GM19468 (cell line): ENCODE data around the gene HCFC2.
A peak's percentile ranks its signal among the peaks of the same experiment; 100 is the strongest.
"Not testable (repeated sequence)": the region's sequence is repeated elsewhere in the genome, so short reads cannot be mapped to it uniquely, and the experiment has no call there.

Source experiments
- ATAC-seq: cut with Tn5 transposase; IDR thresholded peaks from one replicate; pipeline ENCODE4 v1.9.1; 2021; ENCODE audit warnings: mild to moderate bottlenecking, moderate library complexity, moderate number of reproducible peaks; ENCODE audit not compliant: unreplicated experiment; ENCODE audit errors: extremely low read depth

HCFC2 gene

GRCh38 chr12:104114834-104115586 is 50.7 kb downstream of the HCFC2 start:
- not testable (repeated sequence) for ATAC-seq

DNA sequence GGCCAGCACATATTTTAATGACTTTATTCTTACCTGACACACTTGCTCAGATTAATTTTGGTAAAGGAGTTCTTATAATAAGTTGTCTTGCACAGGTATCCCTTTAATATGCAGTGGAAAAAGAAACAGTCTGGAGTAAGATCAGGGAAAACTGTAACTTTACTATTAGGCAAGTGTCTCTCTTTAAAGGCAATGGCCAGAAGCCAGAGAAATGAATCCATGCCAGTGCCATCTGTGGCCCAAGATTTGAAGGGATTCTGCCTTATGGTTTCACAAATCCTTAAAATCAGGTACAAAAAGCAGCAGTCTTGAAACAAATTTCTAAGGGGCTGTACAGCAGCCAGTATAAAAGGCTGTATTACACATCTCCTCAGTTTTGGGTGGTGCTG is 51.2 kb downstream of the HCFC2 start:
- no peak for ATAC-seq

DNA sequence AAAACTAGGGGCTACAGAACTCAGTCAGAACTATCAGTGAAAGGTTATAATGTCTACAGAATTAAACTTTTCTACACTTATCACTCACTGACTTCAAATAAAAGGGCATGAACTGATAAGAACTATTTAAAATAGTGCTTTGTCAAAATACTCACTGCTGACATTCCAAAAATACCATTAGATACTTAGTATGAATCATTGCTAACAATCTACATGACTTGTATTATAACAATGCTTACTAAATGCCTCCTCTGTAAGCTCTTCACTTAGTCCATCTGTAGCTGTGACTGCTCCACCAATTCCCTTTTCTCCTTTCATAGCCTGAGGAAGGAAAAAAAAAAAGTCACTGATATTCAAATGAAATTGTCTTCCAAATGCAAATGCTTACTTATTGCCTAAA is 56.7 kb downstream of the HCFC2 start:
- ATAC-seq, result no peak

DNA sequence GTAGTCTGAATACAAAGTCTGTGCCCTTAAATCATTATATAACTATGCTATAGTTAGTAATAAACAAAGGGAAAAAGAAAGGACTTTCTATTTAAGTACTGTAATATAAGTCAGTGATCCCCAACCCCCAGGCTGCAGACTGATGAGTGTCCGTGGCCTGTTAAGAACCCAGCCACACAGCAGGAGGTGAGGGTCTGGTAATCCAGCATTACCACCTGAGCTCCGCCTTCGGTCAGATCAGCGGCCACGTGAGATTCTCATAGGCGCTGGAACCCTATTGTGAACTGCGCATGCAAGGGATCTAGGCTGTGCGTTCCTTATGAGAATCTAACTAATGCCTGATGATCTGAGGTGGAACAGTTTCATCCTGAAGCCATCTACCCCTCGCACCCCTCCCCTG is 58.0 kb downstream of the HCFC2 start:
- no peak for ATAC-seq

- no peak for ATAC-seq
These were observed 62.2 kb downstream of the HCFC2 start for GRCh38 chr12:104126548-104126947.

DNA sequence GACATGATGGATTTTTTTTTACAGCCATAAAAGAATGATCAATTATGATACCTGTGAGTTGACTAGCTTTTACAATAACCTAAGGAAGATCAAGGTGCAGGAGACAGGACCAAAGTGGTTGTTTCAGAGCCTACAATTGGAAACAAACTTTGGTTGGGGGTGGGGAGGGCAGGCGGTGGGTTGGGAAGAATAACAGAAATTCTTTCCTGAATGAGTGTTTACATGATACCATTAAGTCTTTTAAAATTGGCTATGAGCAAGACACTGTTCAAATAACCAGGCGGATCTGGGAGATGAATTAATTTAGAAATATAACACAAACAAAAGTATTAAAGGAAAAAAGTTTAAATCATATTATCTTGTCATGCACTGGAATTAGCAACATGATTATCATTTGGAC is 66.4 kb downstream of the HCFC2 start:
- no peak for ATAC-seq

GRCh38 chr12:104131609-104132008 is 67.3 kb downstream of the HCFC2 start:
- ATAC-seq, result no peak

- no peak for ATAC-seq
These were observed 68.1 kb downstream of the HCFC2 start for GRCh38 chr12:104132351-104132956.

GRCh38 chr12:104133321-104133720 is 69.0 kb downstream of the HCFC2 start:
- no peak for ATAC-seq

GRCh38 chr12:104133866-104134265 is 69.5 kb downstream of the HCFC2 start:
- ATAC-seq, result no peak

GRCh38 chr12:104134882-104135281 is 70.6 kb downstream of the HCFC2 start:
- ATAC-seq, result no peak

- no peak for ATAC-seq
These were observed 72.2 kb downstream of the HCFC2 start for GRCh38 chr12:104136577-104136976.

GRCh38 chr12:104137001-104137901 is 72.9 kb downstream of the HCFC2 start:
- no peak for ATAC-seq

DNA sequence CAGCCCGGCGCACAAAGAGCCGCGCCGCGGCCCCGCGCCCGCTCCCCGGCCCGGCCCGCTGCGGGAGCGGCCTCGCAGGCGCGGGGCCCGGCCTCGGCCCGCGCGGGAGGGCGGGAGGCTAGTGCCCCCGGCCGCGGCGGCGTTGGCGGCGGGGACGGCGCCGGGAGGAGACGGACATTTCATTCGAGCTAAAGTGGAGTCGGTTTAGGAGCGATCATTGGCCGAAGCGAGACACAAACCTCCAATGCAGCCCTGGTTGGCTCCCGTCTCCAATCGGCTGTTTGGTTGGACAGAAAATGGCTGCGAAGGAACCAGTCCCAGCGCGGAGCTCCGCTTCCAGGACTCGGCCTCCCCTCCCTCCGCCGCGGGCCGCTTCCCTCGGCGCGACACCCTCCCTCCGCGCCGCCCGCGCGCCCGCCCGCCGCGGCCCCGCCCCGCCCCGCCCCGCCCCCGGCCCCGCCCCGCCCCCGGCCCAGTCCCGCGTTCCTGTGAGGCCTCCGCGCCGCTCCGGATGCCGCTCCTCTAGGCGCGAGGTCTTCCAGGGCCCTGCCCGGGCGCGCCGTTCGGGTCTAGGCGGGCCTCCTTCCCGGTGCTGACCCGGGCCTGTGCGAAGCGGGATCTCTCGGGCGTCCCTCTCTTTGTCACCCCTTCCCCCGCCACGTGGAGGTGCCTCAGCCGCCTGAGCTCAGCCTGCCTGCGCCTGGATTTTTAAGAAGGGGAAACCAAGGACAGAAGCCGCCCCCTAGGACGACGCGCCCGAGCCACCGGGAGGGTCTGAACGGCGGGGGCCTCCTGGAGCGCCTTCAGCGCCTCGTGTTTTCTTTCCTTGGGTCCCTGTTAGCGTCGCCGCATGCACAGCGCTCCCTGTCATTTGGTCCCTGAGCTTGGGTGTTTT is 73.8 kb downstream of the HCFC2 start, which contains the start of gene NFYB:
Gene NFYB (minus strand): TSS at position 309 of the 895 bp plus-strand sequence. CDS start 2,757 bp downstream, outside the sequence.
- ATAC-seq, result peak; percentile 85

- no peak for ATAC-seq
These were observed 74.4 kb downstream of the HCFC2 start for GRCh38 chr12:104138797-104139152.

GRCh38 chr12:104142543-104142942 is 78.2 kb downstream of the HCFC2 start:
- no peak for ATAC-seq

DNA sequence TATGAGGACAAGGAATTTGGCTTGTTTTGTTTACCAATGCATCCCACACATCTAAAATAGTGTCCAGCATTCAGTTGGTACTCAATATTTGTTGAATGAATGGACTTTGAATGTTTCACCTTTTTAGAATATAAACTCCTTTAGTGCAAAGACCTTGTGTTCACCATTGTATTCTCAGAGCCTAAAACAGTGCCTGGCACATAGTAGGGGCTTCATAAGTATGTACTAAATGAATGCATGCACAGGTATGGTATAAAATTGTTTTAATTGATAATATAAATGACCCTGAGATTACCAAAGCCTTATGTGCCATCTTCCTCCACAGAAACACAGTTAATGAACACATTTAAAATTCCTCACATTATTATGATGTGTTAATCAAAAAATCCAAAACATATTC is 78.7 kb downstream of the HCFC2 start:
- no peak for ATAC-seq

GRCh38 chr12:104143918-104144317 is 79.6 kb downstream of the HCFC2 start:
- ATAC-seq, result no peak

- ATAC-seq, result no peak
These were observed 83.0 kb downstream of the HCFC2 start for GRCh38 chr12:104147346-104147745.

- no peak for ATAC-seq
These were observed 86.1 kb downstream of the HCFC2 start for GRCh38 chr12:104150416-104150815.
